Left lung (tissue), 10 donors: ENCODE measurements around the gene OCRL. TPM values are rescaled to one million over a fixed set of nuclear protein-coding genes. Genes with fewer than 3 reads are reported as not detected.

Experiments used
- ATAC-seq: fragments of 200-7000 bp; cut with Tn5 transposase; one replicate; pipeline ENCODE4 v1.9.1; 2020; ENCODE audit warnings: moderate library complexity
- DNase-seq, 4 donors: peaks; one replicate each; pipeline ENCODE4 v3.0.0-alpha.2; 2013 to 2020
- H3K27ac ChIP-seq, 2 donors: fragments of 200-600 bp; sonication (generic) in 1 of 2; one replicate each; pipeline versions ENCODE4 v1.5.0 to v1.8.0; 2020 to 2021
- H3K27me3 ChIP-seq, 2 donors: fragments of 200-600 bp; sonication (generic) in 1 of 2; one replicate each; pipeline versions ENCODE4 v1.5.0 to v1.8.0; 2020 to 2021
- H3K36me3 ChIP-seq, 2 donors: fragments of 200-600 bp; sonication (generic) in 1 of 2; one replicate each; pipeline versions ENCODE4 v1.5.0 to v1.8.0; 2020 to 2021
- H3K4me1 ChIP-seq, 2 donors: fragments of 200-600 bp; one replicate each; pipeline ENCODE4 v1.8.0; 2021
- H3K4me3 ChIP-seq, 2 donors: fragments of 200-600 bp; sonication (generic) in 1 of 2; one replicate each; pipeline versions ENCODE4 v1.5.0 to v1.8.0; 2020 to 2021; ENCODE audit warnings: mild to moderate bottlenecking in 1 of 2
- H3K9me3 ChIP-seq, 2 donors: fragments of 200-600 bp; sonication (generic) in 1 of 2; one replicate each; pipeline versions ENCODE4 v1.5.0 to v1.8.0; 2020 to 2021
- CTCF ChIP-seq, 2 donors: fragments of 200-600 bp; sonication (generic) in 1 of 2; IDR thresholded peaks; one replicate each; pipeline versions ENCODE4 v1.5.0 to v1.8.0; 2021; ENCODE audit warnings: antibody characterized with exemption in 2 of 2
- intact Hi-C, 2 donors: fragments of 100-400 bp; cut with DNase I; formaldehyde crosslinking; loops; one replicate each; pipeline versions ENCODE4 v1.11.2 to v1.14.2; 2022
- polyA plus RNA-seq, 6 donors: library from polyadenylated mRNA; unstranded; fragments of 120-200 nt; gene quantifications; one replicate each; pipeline ENCODE4 v1.2.1, GENCODE V29; 2013; ENCODE audit not compliant: insufficient read length in 6 of 6
- total RNA-seq, 2 donors: library from RNA; stranded (reverse); fragmentation: NEBNext Ultra II Directional; extraction: Animal tissue kit (Norgen Biotek cat#: 25700); gene quantifications; one replicate each; pipeline ENCODE4 v1.2.1, GENCODE V29; 2021
- donor health status: DM: no; HTN: yes; CAD: no.
- donor health status: DM: no; HTN: no; CAD: no.

The OCRL gene
- total and polyA plus RNA-seq, 8 donors: 21.3 to 30.2 (median 27.5) TPM

GRCh38 chrX:129622757-129623301, 82.8 kb downstream of the OCRL start:
- DNase-seq (no peak), ATAC-seq (no peak)
- Histone ChIP-seq H3K27me3 (no peaks in the 10 kb centered on the region), H3K27ac (no peak overlapping the region), H3K4me1 (no peaks in the 10 kb centered on the region), H3K9me3 (no peaks in the 10 kb centered on the region), H3K4me3 (no peak overlapping the region), H3K36me3 (no peaks in the 10 kb centered on the region)
- no peak for TF ChIP-seq CTCF (IDR thresholded peaks at IDR 0.05)
- intact Hi-C loops: no loop called here

GRCh38 chrX:129626026-129626425, 86.0 kb downstream of the OCRL start:
- no peak for ATAC-seq
- Histone ChIP-seq H3K4me1 (no peaks in the 10 kb centered on the region), H3K27ac (no peak overlapping the region), H3K9me3 (no peaks in the 10 kb centered on the region), H3K36me3 (no peaks in the 10 kb centered on the region), H3K27me3 (no peaks in the 10 kb centered on the region), H3K4me3 (no peak overlapping the region)
- DNase-seq: no peak
- TF ChIP-seq CTCF (IDR thresholded peaks at IDR 0.05): no peak
- intact Hi-C loops: no loop called here

- Histone ChIP-seq H3K9me3 (no peaks in the 10 kb centered on the region), H3K4me1 (no peaks in the 10 kb centered on the region), H3K4me3 (no peak overlapping the region), H3K36me3 (no peaks in the 10 kb centered on the region), H3K27ac (no peak overlapping the region), H3K27me3 (no peaks in the 10 kb centered on the region)
- DNase-seq (no peak), ATAC-seq (no peak)
- TF ChIP-seq CTCF (IDR thresholded peaks at IDR 0.05): no peak
- intact Hi-C loops: loop anchor here in 1 of 2 donors (10.0 kb wide), 1 partner anchor 95 kb away; no protein-coding TSS in a partner anchor
Measured at GRCh38 chrX:129629837-129630236, 89.8 kb downstream of the OCRL start.

GRCh38 chrX:129631849-129632248, 91.8 kb downstream of the OCRL start:
- Histone ChIP-seq H3K4me1 (no peaks in the 10 kb centered on the region), H3K4me3 (no peak overlapping the region), H3K27me3 (no peaks in the 10 kb centered on the region), H3K27ac (no peak overlapping the region), H3K9me3 (no peaks in the 10 kb centered on the region), H3K36me3 (no peaks in the 10 kb centered on the region)
- no peak for TF ChIP-seq CTCF (IDR thresholded peaks at IDR 0.05)
- DNase-seq (no peak), ATAC-seq (no peak)
- intact Hi-C loops: loop anchor here in 1 of 2 donors (10.0 kb wide), 1 partner anchor 93 kb away; no protein-coding TSS in a partner anchor

- Histone ChIP-seq H3K27ac (no peak overlapping the region), H3K27me3 (no peaks in the 10 kb centered on the region), H3K4me3 (no peak overlapping the region), H3K36me3 (no peaks in the 10 kb centered on the region), H3K9me3 (no peaks in the 10 kb centered on the region), H3K4me1 (no peaks in the 10 kb centered on the region)
- no peak for DNase-seq
- intact Hi-C loops: loop anchor here in 1 of 2 donors (10.0 kb wide), 1 partner anchor 92 kb away; no protein-coding TSS in a partner anchor
- no peak for TF ChIP-seq CTCF (IDR thresholded peaks at IDR 0.05)
- no peak for ATAC-seq
Measured at GRCh38 chrX:129632443-129632842, 92.4 kb downstream of the OCRL start.
